Neuron (in vitro differentiated cells): ENCODE data around the gene RYR2.
"Not testable (repeated sequence)": the region's sequence is repeated elsewhere in the genome, so short reads cannot be mapped to it uniquely, and the experiment has no call there.

Source experiments
- H2AFZ ChIP-seq: one replicate; pipeline ENCODE4 v1.6.1; 2013; ENCODE audit warnings: low read depth, mild to moderate bottlenecking, inconsistent platforms, low read length, moderate library complexity
- H3K27me3 ChIP-seq: one replicate; pipeline ENCODE4 v1.6.1; 2013; ENCODE audit warnings: low read length; ENCODE audit not compliant: insufficient read depth
- H3K36me3 ChIP-seq: one replicate; pipeline ENCODE4 v1.6.1; 2013; ENCODE audit warnings: low read length; ENCODE audit not compliant: insufficient read depth
- H3K4me1 ChIP-seq: one replicate; pipeline ENCODE4 v1.6.1; 2013; ENCODE audit warnings: low read length; ENCODE audit not compliant: insufficient read depth
- H3K4me3 ChIP-seq: 2 replicates; pipeline ENCODE4 v1.5.1; 2013; ENCODE audit warnings: mild to moderate bottlenecking, low read length, moderate library complexity
- H3K9me3 ChIP-seq: one replicate; pipeline ENCODE4 v1.6.1; 2013; ENCODE audit warnings: low read length

Gene RYR2

DNA sequence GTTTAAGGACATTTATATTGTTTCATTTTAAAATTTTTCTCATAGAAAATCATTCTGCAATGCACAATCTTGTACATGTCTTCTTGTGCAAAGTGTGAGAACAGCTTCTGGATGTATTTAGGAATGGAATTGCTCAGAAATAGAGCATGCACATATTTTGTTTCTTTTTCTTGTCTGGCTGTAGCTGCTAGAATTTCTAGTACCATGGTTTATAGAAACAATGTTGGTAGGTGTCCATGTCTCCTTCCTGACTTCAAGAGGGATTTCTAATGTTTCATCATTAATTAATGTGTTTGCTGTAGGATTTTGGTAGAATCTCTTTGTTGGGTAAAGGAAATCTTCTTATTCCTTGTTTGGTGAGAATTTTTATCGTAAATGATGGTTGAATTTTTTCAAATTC lies 99.0 kb downstream of the RYR2 start:
- Histone ChIP-seq H3K4me3 (no peak overlapping the region), H2AFZ (no peak overlapping the region), H3K4me1 (no peaks in the 10 kb centered on the region), H3K9me3 (no peaks in the 10 kb centered on the region), H3K27me3 (peaks cover 3% of the 10 kb centered on the region), H3K36me3 (no peaks in the 10 kb centered on the region)

DNA sequence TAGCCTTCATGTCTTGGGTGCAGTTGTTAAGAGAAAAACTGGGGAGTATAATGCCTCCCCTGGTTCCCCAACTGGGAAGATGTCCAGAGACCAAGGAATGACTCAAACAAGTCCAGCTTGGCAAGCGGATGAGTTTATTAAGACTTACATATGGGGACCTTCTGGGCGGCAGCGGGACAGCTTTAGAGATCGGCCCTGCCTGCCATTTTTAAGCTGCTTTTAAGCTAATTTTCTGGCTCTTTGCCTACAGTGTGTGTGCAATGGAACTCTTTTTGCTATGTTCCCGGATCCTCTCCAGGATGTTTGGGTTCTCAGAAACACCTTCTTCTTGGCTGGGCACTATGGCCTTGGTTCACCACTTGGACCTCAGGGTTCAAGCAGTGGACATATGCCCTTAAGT lies 99.5 kb downstream of the RYR2 start:
- no peak overlapping the region for H3K4me3 ChIP-seq
- no peak overlapping the region for H2AFZ ChIP-seq
- H3K36me3 ChIP-seq, result no peaks in the 10 kb centered on the region
- H3K27me3 ChIP-seq, result peaks cover 3% of the 10 kb centered on the region
- H3K4me1 ChIP-seq, result no peaks in the 10 kb centered on the region
- no peaks in the 10 kb centered on the region for H3K9me3 ChIP-seq

DNA sequence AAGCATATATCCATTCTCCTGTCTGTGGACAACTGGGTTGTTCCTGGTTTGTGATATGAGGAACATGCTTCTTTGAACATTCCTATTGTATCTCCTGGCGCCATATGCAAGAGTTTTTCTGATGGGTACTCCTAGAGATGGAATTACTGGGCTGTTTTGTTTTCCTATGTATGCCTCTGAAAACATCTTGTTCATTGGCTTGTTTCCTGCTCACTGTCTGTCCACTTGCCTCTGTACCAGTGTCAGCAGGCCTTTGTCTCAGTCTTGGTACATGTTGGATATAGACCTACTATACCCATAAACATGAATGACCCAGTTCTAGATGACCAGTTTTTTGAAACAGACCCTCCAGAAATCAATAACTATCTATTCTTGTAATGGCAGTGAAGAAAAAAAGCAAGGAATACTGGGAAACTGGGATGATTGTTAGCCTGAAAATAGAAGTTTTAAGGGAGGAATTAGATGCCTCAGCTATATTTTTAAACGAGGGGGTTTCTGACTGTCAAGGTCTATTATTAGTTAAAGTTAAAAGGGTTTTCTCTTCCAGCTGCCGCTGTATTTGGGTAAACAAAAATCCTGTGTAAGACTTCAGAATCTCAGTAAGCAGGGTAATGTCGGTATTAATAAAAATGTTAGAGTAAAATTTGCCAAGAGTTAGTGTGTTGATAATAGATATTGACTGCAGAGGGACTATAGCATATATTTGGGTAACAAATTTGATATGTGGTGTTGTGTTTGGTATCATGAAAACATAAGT lies 103.6 kb downstream of the RYR2 start:
- Histone ChIP-seq H2AFZ (no peak overlapping the region), H3K4me1 (no peaks in the 10 kb centered on the region), H3K4me3 (no peak overlapping the region), H3K9me3 (no peaks in the 10 kb centered on the region), H3K36me3 (no peaks in the 10 kb centered on the region), H3K27me3 (no peaks in the 10 kb centered on the region)

DNA sequence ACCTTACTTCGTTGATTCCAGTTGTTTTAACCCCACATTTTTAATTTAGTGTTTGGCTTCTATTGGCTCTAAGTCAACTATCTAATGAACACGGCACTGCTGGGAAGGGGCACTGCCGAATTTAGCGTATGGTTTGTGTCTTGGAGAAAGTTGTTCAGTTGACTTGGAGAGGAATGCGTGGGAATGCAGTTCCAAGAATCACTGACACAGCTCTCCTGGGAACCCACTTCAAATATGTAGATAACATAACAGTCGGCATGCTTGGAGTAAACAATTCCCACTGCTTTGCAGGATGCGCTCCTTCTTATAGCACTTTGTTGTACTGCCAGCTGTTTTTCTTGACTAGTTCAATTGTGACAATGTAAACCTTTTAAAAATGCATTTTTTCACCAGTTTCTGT lies 104.3 kb downstream of the RYR2 start:
- H3K9me3 ChIP-seq, result no peaks in the 10 kb centered on the region
- H3K4me1 ChIP-seq, result no peaks in the 10 kb centered on the region
- H3K4me3 ChIP-seq, result no peak overlapping the region
- H2AFZ ChIP-seq, result no peak overlapping the region
- no peaks in the 10 kb centered on the region for H3K27me3 ChIP-seq
- H3K36me3 ChIP-seq, result no peaks in the 10 kb centered on the region

DNA sequence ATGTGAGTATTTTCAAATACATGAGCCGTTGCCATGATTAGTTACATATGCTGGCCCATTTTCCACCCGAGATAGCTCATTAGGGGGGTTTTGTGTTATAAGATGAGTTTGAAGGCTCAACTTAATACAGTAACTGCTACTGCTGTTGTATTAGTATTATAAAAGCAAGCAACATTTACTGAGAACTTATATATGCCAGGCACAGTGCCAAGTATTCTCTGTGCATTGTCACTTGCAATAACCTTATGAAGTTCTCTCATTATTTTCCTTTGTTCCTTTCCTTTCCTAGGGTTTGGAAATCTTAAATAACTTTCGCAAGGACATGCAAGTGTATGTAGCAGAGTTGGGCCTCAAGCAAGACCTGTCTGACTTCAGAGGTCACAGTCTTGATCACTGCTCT lies 107.9 kb downstream of the RYR2 start:
- Histone ChIP-seq H3K9me3 (no peaks in the 10 kb centered on the region), H3K27me3 (no peaks in the 10 kb centered on the region), H3K4me1 (no peaks in the 10 kb centered on the region), H3K36me3 (no peaks in the 10 kb centered on the region), H2AFZ (no peak overlapping the region), H3K4me3 (no peak overlapping the region)

DNA sequence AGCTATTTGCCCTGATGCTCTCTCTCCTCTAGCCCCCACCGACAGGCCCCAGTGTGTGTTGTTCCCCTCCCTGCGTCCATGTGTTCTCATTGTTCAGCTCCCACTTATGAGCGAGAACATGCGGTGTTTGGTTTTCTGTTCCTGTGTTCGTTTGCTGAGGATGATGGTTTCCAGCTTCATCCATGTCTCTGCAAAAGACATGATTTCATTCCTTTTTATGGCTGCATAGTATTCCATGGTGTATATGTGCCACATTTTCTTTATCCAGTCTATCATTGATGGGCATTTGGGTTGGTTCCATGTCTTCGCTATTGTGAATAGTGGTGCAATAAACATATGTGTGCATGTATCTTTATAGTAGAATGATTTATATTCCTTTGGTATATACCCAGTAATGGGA lies 110.0 kb downstream of the RYR2 start:
- H3K4me1 ChIP-seq, H3K36me3 ChIP-seq, H3K9me3 ChIP-seq, H3K4me3 ChIP-seq, H2AFZ ChIP-seq, H3K27me3 ChIP-seq: not testable (repeated sequence)

DNA sequence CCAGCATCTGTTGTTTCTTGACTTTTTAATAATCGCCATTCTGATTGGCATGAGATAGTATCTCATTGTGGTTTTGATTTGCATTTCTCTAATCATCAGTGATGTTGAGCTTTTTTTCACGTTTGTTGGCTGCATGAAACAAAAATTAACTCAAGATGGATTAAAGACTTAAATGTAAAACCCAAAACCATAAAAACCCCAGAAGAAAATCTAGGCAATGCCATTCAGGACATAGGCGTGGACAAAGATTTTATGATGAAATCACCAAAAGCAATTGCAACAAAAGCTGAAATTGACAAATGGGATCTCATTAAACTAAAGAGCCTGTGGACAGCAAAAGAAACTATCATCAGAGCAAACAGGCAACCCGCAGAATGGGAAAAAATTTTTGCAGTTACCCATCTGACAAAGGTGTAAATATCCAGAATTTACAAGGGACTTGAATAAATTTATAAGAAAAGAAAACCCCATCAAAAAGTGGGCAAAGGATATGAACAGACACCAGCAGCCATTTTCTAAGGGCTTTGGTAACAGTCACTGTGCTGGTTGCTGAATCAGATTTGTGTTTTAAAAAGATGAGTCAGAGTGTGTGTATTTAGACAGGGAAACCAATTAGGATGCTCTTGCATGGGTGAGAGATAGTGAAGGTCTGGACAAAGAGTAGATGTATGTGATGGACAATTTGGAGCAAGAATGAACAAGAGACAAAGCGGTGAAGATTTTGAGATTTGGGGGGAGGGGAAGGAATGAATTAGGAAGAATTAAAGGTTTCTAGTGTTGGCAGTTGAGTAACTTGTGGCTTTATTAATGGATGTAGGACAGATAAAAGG lies 110.7 kb downstream of the RYR2 start:
- Histone ChIP-seq H3K36me3 (no peaks in the 10 kb centered on the region), H3K27me3 (no peaks in the 10 kb centered on the region), H3K4me1 (no peaks in the 10 kb centered on the region), H2AFZ (no peak overlapping the region), H3K4me3 (no peak overlapping the region), H3K9me3 (no peaks in the 10 kb centered on the region)

DNA sequence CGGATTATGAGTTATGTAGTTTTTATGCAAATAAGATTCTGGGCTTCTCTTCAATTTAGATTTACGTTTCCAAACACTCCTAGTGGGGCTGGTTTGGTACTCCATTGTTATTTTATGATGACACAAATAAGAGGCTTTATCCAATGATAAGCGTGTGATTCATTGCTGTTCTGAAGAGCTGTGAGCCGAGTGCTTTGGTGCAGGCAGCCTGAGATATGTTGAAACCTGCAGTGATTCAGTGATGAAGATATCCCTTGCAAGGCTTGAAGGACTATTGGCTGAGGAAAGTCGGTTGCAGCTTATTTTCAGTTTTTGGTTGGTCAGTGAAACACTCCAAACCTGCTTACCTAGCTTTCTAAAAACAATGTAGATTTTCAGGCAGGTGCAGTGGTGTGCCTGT lies 112.2 kb downstream of the RYR2 start:
- no peak overlapping the region for H2AFZ ChIP-seq
- no peaks in the 10 kb centered on the region for H3K9me3 ChIP-seq
- H3K27me3 ChIP-seq, result no peaks in the 10 kb centered on the region
- H3K4me3 ChIP-seq, result no peak overlapping the region
- no peaks in the 10 kb centered on the region for H3K4me1 ChIP-seq
- no peaks in the 10 kb centered on the region for H3K36me3 ChIP-seq

DNA sequence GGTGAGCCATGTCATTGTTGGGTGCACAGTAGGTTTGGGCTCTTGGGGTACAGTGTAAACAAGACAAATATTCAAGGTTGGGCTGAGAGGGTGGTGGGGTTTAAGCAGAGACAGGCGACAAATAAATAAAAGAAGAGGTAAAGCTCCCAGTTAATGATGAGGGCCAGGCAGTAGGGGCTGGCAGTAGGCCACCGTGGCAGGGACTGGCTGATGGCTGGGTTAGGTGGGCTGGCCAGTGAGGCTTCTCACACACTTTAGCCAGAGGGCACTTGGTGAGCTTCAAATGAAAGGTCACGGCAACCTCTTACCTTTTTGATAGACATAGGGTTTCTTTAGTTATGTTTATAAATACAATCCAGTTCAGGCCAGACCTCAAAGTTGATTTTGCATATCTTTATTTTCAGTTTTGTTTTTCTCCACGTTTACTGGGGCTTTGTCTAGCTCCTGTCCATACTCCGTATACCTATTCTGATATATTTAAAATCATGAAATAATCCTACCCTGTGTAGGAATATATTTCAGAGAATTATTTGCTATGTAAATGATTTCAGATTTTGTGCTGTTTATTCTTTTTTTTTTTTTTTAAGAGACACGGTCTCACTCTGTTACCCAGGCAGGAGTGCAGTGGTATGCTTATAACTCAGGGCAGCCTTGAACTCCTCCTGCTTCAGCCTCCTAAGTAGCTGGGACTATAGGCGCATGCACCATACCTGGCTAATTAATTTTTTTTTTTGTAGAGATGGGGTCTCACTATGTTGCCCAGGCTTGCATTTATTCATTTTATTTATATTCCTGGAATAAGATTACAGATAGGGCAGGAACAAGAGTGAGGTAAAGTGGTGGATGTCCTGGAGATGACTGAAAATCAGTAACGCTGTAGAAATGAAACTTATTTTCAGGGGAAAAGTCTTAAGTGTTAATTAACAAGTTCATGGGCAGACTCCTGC lies 122.7 kb downstream of the RYR2 start:
- Histone ChIP-seq H2AFZ (no peak overlapping the region), H3K27me3 (no peaks in the 10 kb centered on the region), H3K4me1 (no peaks in the 10 kb centered on the region), H3K9me3 (no peaks in the 10 kb centered on the region), H3K36me3 (no peaks in the 10 kb centered on the region), H3K4me3 (no peak overlapping the region)

DNA sequence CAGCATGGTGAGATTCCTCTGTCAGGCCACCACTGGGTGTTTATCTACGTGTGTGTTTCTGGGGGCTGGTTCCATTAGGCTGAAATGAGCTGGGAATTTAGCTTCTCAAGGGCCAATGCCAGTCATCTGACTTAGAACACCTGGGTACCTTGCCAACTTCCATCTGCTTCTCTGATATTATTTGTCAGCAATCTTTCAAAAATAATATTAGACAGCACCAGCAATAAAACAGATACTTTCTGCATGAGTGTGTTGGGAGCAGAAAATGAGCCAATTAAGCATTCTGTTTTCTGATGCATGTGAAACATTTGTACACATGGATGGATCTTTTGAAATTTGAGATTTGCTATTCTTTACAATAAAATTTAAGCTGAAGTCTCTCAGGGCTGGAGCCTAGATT lies 124.1 kb downstream of the RYR2 start:
- H3K4me3 ChIP-seq, result no peak overlapping the region
- H3K36me3 ChIP-seq, result no peaks in the 10 kb centered on the region
- H3K4me1 ChIP-seq, result no peaks in the 10 kb centered on the region
- no peaks in the 10 kb centered on the region for H3K9me3 ChIP-seq
- no peak overlapping the region for H2AFZ ChIP-seq
- no peaks in the 10 kb centered on the region for H3K27me3 ChIP-seq

DNA sequence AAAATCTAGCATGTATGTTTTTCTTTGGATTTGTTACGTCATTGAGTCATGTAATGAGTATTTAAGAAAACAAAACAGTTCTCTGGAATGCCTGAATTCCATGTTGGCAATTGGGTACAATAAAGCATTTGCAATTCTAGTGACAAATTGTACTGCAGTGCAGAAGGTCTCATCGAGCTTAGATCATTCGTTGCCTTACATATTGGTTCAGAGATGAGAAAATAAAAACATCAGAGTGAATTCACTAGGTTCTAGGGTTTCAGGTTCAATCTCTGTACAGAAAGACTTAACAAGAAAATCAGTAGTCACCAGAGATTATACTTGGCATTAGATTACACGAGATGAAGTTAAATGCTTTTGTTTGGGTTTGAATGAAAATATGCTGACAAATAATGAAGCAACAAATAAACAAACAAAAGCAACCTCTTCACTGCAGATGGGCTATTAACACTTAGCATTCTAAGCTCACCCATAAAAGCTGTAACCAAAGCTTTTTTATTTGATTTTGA lies 124.7 kb downstream of the RYR2 start:
- Histone ChIP-seq H3K9me3 (no peaks in the 10 kb centered on the region), H3K27me3 (no peaks in the 10 kb centered on the region), H3K36me3 (no peaks in the 10 kb centered on the region), H3K4me1 (no peaks in the 10 kb centered on the region), H2AFZ (no peak overlapping the region), H3K4me3 (no peak overlapping the region)

DNA sequence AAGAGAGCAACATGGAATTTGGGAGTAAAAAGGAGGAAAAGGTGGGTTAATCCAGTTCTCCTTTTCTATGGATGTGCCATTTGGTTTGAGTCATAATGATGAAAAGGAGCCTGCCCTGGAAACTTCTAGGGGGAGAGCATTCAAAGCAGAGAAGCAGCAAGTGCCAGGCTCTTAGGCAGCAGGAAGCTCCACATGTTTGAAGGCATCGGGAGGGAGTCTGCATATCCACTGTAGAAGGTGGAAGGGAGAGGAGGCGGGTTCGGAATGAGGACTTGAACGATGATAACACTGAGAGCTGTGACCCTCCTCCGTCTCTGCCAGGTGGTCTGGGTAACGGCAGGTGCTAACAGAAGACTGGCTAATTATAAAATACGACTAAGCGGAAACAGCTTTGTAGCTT lies 128.2 kb downstream of the RYR2 start:
- H2AFZ ChIP-seq, result no peak overlapping the region
- H3K4me1 ChIP-seq, result no peaks in the 10 kb centered on the region
- no peaks in the 10 kb centered on the region for H3K36me3 ChIP-seq
- no peaks in the 10 kb centered on the region for H3K9me3 ChIP-seq
- no peak overlapping the region for H3K4me3 ChIP-seq
- no peaks in the 10 kb centered on the region for H3K27me3 ChIP-seq
